HCT116 (cell line): ENCODE results near the gene CEACAM19. TPM values are rescaled to one million over a fixed set of nuclear protein-coding genes. Genes with fewer than 3 reads are reported as not detected.
"Not testable (repeated sequence)": the region's sequence is repeated elsewhere in the genome, so short reads cannot be mapped to it uniquely, and the experiment has no call there.

Source experiments
- ATAC-seq: fragments of 200-7000 bp; cut with Tn5 transposase; 2 replicates; pipeline ENCODE4 v1.9.1; 2020; ENCODE audit warnings: mild to moderate bottlenecking, moderate library complexity
- BruUV-seq: library from RNA; stranded (reverse); fragments of 400-500 nt; replicated peaks from 2 replicates; lab custom pipeline; 2021; lab: Mats Ljungman, UMichigan
- CTCF ChIA-PET: fragments of 300-600 bp; sonication (Branson Sonifier 250); formaldehyde crosslinking; loops from one replicate; lab custom pipeline; 2021; ENCODE audit warnings: antibody characterized with exemption; lab: Charles Lee
- POLR2A ChIA-PET: fragments of 300-600, 350-600 bp; sonication (Branson Sonifier 250); formaldehyde crosslinking; loops from one replicate; lab custom pipeline; 2021; ENCODE audit warnings: antibody characterized with exemption; lab: Charles Lee
- RAD21 ChIA-PET, 2 experiments: fragments of 300-600 bp; sonication (Branson Sonifier 250); formaldehyde crosslinking; loops; one replicate each; lab custom pipeline; 2023; ENCODE audit warnings: low total read pairs in 2 of 2; ENCODE audit not compliant: uncharacterized antibody in 2 of 2, unreplicated experiment in 2 of 2, low non-redundant PET in 1 of 2; lab: Charles Lee
- DNase-seq: peaks from one replicate; pipeline ENCODE4 v3.0.0-alpha.2; 2010; ENCODE audit warnings: low read depth, low spot score
- H2AFZ ChIP-seq: fragments of 200-600 bp; shearing (Covaris generic), sonication (generic); 2 replicates; pipeline ENCODE4 v1.6.1; 2017; ENCODE audit warnings: low read depth, mixed run types, mixed read lengths, antibody characterized with exemption, low read length; ENCODE audit not compliant: poor library complexity, severe bottlenecking
- H3K27ac ChIP-seq: 2 replicates; pipeline ENCODE4 v1.5.1; 2012; ENCODE audit warnings: low read depth, low read length
- H3K27me3 ChIP-seq: fragments of 200-600 bp; sonication (generic); 2 replicates; pipeline ENCODE4 v1.6.1; 2016; ENCODE audit warnings: mixed run types, low read length, mixed read lengths; ENCODE audit not compliant: insufficient read depth
- H3K36me3 ChIP-seq, 2 experiments: fragments of 200-500 bp in 1 of 2; fragments of 200-600 bp in 1 of 2; sonication (Bioruptor generic) in 1 of 2; sonication (generic) in 1 of 2; 2 replicates each; pipeline versions ENCODE4 v1.5.1 to v1.6.1; 2014 to 2016; ENCODE audit warnings: low read length in 2 of 2, inconsistent platforms in 1 of 2, mixed read lengths in 1 of 2, mixed run types in 1 of 2; ENCODE audit not compliant: insufficient read depth in 2 of 2, control insufficient read depth in 1 of 2
- H3K4me1 ChIP-seq, 2 experiments: fragments of 200-600 bp in 1 of 2; sonication (generic) in 1 of 2; 2 replicates each; pipeline versions ENCODE4 v1.5.1 to v1.6.1; 2012 to 2017; ENCODE audit warnings: low read length in 2 of 2, inconsistent platforms in 1 of 2, mild to moderate bottlenecking in 1 of 2, mixed read lengths in 1 of 2, mixed run types in 1 of 2, moderate library complexity in 1 of 2; ENCODE audit not compliant: insufficient read depth in 2 of 2, control insufficient read depth in 1 of 2
- H3K4me2 ChIP-seq: fragments of 200-600 bp; sonication (generic); 2 replicates; pipeline ENCODE4 v1.6.1; 2017; ENCODE audit warnings: mixed run types, low read length, mixed read lengths
- H3K4me3 ChIP-seq, 2 experiments: fragments of 200-600 bp in 1 of 2; sonication (generic) in 1 of 2; replicated peaks in 1 of 2; 2 replicates each; pipeline ENCODE4 v1.5.1; 2011 to 2016; ENCODE audit warnings: low read length in 2 of 2, control low read depth in 1 of 2, low read depth in 1 of 2, mild to moderate bottlenecking in 1 of 2, mixed read lengths in 1 of 2, mixed run types in 1 of 2
- H3K79me2 ChIP-seq: fragments of 200-600 bp; sonication (generic); 2 replicates; pipeline ENCODE4 v1.6.1; 2017; ENCODE audit warnings: mild to moderate bottlenecking, mixed run types, low read length, moderate library complexity, mixed read lengths; ENCODE audit not compliant: insufficient read depth
- H3K9ac ChIP-seq: fragments of 200-600 bp; sonication (generic); 2 replicates; pipeline ENCODE4 v1.6.1; 2016; ENCODE audit warnings: low read length, mixed read lengths
- H3K9me2 ChIP-seq: fragments of 200-600 bp; sonication (generic), shearing (Covaris generic); 2 replicates; pipeline ENCODE4 v1.6.1; 2017; ENCODE audit warnings: mixed run types, mild to moderate bottlenecking, moderate library complexity; ENCODE audit not compliant: insufficient read depth
- H3K9me3 ChIP-seq, 2 experiments: fragments of 200-500 bp in 1 of 2; fragments of 200-600 bp in 1 of 2; sonication (Bioruptor generic) in 1 of 2; sonication (generic) in 1 of 2; 2 replicates each; pipeline ENCODE4 v1.6.1; 2014 to 2017; ENCODE audit warnings: low read length in 2 of 2, mixed read lengths in 2 of 2, inconsistent platforms in 1 of 2, low read depth in 1 of 2, mild to moderate bottlenecking in 1 of 2, mixed run types in 1 of 2, moderate library complexity in 1 of 2; ENCODE audit not compliant: control insufficient read depth in 1 of 2, insufficient read depth in 1 of 2
- H4K20me1 ChIP-seq: fragments of 200-600 bp; sonication (generic), shearing (Covaris generic); 2 replicates; pipeline ENCODE4 v1.6.1; 2017; ENCODE audit warnings: mixed run types, mild to moderate bottlenecking, moderate library complexity; ENCODE audit not compliant: insufficient read depth
- POLR2A ChIP-seq: IDR thresholded peaks from 2 replicates; pipeline ENCODE4 v1.7.0; 2011; ENCODE audit warnings: borderline replicate concordance; ENCODE audit not compliant: insufficient read depth, insufficient read length; ENCODE audit errors: extremely low read depth
- SP1 ChIP-seq: IDR thresholded peaks from 2 replicates; pipeline ENCODE4 v1.6.1; 2012; ENCODE audit warnings: low read depth
- TCF7L2 ChIP-seq: IDR thresholded peaks from 2 replicates; pipeline ENCODE4 v1.7.0; 2011; ENCODE audit warnings: borderline replicate concordance, inconsistent platforms; ENCODE audit not compliant: insufficient read depth, insufficient read length; ENCODE audit errors: extremely low read depth
- ZFX ChIP-seq: fragments of 450-650 bp; IDR thresholded peaks from 2 replicates; pipeline ENCODE4 v1.6.1; 2017
- intact Hi-C: fragments of 100-400 bp; cut with micrococcal nuclease; formaldehyde crosslinking; loops from 2 replicates; pipeline ENCODE4 v1.10.0; 2022
- total RNA-seq: library from RNA; stranded (reverse); gene quantifications from one replicate; pipeline ENCODE4 v1.2.1, GENCODE V29; 2021; ENCODE audit not compliant: unreplicated experiment

Gene CEACAM19
- total RNA-seq, 1 experiment from 2014 or later, result 4.0 TPM

- Histone ChIP-seq H3K4me1 (peaks cover 38 to 47% of the 10 kb centered on the region in 2 experiments), H3K27me3 (no peaks in the 10 kb centered on the region), H2AFZ (no peak overlapping the region), H3K9me2 (no peaks in the 10 kb centered on the region), H3K4me2 (peak overlapping the region; percentile 45), H3K9me3 (peaks cover 0 to 9% of the 10 kb centered on the region in 2 experiments; a peak in 1 of 4 replicates), H3K36me3 (no peaks in the 10 kb centered on the region), H3K9ac (no peak overlapping the region), H4K20me1 (no peaks in the 10 kb centered on the region), H3K27ac (peak overlapping the region; percentile 60), H3K4me3 (no peak overlapping the region), H3K79me2 (no peaks in the 10 kb centered on the region)
- DNase-seq (no peak), ATAC-seq (no peak)
- no TSS peak for BruUV-seq
- ChIA-PET CTCF (interaction anchor here (0.7 to 3.0 kb wide), 4 partner anchors 27 to 148 kb away, joined by 3 to 15 read pairs (median 4); no protein-coding TSS in a partner anchor), RAD21 (interaction anchor here in 1 of 2 experiments (0.7 kb wide), 1 partner anchor 30 kb away, joined by 5 read pairs; no protein-coding TSS in a partner anchor), POLR2A (no interaction called here)
- TF ChIP-seq SP1, result no peak
- no peak for TF ChIP-seq ZFX
- TF ChIP-seq TCF7L2, result peak; percentile 5
- TF ChIP-seq POLR2A, result no peak
- intact Hi-C loops, result no loop called here
Observed at GRCh38 chr19:44719262-44719701, 48.0 kb downstream of the CEACAM19 start.

- H4K20me1 ChIP-seq, H3K27ac ChIP-seq, H3K4me3 ChIP-seq, H3K9me3 ChIP-seq, H3K9ac ChIP-seq, intact Hi-C loops, POLR2A ChIA-PET, H3K36me3 ChIP-seq, H2AFZ ChIP-seq, BruUV-seq, H3K79me2 ChIP-seq, ATAC-seq, RAD21 ChIA-PET, H3K27me3 ChIP-seq, DNase-seq, H3K9me2 ChIP-seq: not testable (repeated sequence)
- Histone ChIP-seq H3K4me1 (peaks cover 48 to 58% of the 10 kb centered on the region in 2 experiments), H3K4me2 (peak overlapping the region; percentile 9; the same call in 1 of the 2 replicates)
- CTCF ChIA-PET, result interaction anchor here (1.2 to 6.1 kb wide), 2 partner anchors 52 to 110 kb away, joined by 3 to 219 read pairs; no protein-coding TSS in a partner anchor
Observed at GRCh38 chr19:44720396-44720795, 49.1 kb downstream of the CEACAM19 start.
